Measurements from ENCODE around the gene SAP25.

SAP25 gene

DNA sequence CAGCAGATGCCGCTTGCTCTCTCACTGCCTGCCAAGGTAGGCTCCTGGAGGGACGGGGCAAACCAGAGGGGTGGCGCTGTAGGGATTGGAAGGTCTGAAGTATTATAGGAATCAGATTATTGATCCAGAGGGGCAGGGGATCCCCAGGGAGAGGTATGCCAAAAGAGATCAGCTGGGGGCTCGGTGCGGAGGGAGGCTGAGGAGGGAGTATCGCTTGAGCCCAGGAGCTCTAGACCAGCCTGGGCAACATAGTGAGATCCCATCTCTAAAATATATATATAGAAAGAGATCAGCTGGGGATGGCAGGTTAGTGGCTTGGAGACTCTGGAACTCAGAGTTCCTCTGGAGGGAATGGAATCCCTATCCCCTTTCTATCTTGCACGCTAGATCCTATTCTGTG is 21.5 kb upstream of the SAP25 start:
- TF ChIP-seq, protein P1, sequence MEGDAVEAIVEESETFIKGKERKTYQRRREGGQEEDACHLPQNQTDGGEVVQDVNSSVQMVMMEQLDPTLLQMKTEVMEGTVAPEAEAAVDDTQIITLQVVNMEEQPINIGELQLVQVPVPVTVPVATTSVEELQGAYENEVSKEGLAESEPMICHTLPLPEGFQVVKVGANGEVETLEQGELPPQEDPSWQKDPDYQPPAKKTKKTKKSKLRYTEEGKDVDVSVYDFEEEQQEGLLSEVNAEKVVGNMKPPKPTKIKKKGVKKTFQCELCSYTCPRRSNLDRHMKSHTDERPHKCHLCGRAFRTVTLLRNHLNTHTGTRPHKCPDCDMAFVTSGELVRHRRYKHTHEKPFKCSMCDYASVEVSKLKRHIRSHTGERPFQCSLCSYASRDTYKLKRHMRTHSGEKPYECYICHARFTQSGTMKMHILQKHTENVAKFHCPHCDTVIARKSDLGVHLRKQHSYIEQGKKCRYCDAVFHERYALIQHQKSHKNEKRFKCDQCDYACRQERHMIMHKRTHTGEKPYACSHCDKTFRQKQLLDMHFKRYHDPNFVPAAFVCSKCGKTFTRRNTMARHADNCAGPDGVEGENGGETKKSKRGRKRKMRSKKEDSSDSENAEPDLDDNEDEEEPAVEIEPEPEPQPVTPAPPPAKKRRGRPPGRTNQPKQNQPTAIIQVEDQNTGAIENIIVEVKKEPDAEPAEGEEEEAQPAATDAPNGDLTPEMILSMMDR (IDR thresholded peaks at IDR 0.05; ENCODE audit: insufficient read depth, low read depth, low read length, missing control alignments), result no peak
- no peak overlapping the region for H3K4me3 ChIP-seq (ENCODE audit: low read length)
- DNase-seq (ENCODE audit: low read depth), result no peak

DNA sequence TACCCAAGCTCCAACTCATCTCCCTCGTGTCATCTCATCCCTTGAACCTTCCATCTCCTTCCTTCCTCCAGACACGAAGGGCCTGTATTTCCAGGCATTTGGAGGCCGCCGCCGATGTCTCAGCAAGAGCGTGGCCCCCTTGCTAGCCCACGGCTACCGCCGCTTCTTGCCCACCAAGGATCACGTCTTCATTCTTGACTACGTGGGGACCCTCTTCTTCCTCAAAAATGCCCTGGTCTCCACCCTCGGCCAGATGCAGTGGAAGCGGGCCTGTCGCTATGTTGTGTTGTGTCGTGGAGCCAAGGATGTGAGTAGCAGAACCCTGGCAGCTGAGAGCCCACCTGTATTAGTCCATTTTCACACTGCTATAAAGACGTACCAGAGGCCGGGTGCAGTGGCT is 17.9 kb upstream of the SAP25 start:
- DNase-seq (ENCODE audit: low read depth), result no peak
- H3K4me3 ChIP-seq (ENCODE audit: low read length), result no peak overlapping the region
- TF ChIP-seq, protein P1 (IDR thresholded peaks at IDR 0.05; ENCODE audit: insufficient read depth, low read depth, low read length, missing control alignments), result no peak

- no peak for DNase-seq (ENCODE audit: low read depth)
- H3K4me3 ChIP-seq (ENCODE audit: low read length), result no peak overlapping the region
- TF ChIP-seq, protein P1 (IDR thresholded peaks at IDR 0.05; ENCODE audit: insufficient read depth, low read depth, low read length, missing control alignments), result no peak
Observed at GRCh38 chr7:100590077-100590737, 16.5 kb upstream of the SAP25 start.

- TF ChIP-seq, protein P1 (IDR thresholded peaks at IDR 0.05; ENCODE audit: insufficient read depth, low read depth, low read length, missing control alignments), result no peak
- H3K4me3 ChIP-seq (ENCODE audit: low read length), result no peak overlapping the region
- DNase-seq (ENCODE audit: low read depth), result no peak
Observed at GRCh38 chr7:100589341-100589947, 15.7 kb upstream of the SAP25 start.

- H3K4me3 ChIP-seq (ENCODE audit: low read length), result no peak overlapping the region
- TF ChIP-seq, protein P1 (IDR thresholded peaks at IDR 0.05; ENCODE audit: insufficient read depth, low read depth, low read length, missing control alignments), result peak; percentile 38
- DNase-seq (ENCODE audit: low read depth), result no peak
Observed at GRCh38 chr7:100588438-100588837, 14.7 kb upstream of the SAP25 start.

GRCh38 chr7:100586266-100587025 is 12.7 kb upstream of the SAP25 start, which contains the start of gene FBXO24:
FBXO24 (plus strand) TSS chr7:100586328; CDS start chr7:100586626, 298 bp downstream.
- DNase-seq (ENCODE audit: low read depth), result peak; percentile 100
- TF ChIP-seq, protein P1 (IDR thresholded peaks at IDR 0.05; ENCODE audit: insufficient read depth, low read depth, low read length, missing control alignments), result no peak
- H3K4me3 ChIP-seq (ENCODE audit: low read length), result peak within 1 kb of the TSS; percentile 86
